ENCODE measurements around the gene PSMG4. TPM values are rescaled to one million over a fixed set of nuclear protein-coding genes. Genes with fewer than 3 reads are reported as not detected.

The PSMG4 gene
- total and polyA plus RNA-seq, 7 experiments from 2014 or later: 15.6 to 81.7 (median 42.5) TPM

DNA sequence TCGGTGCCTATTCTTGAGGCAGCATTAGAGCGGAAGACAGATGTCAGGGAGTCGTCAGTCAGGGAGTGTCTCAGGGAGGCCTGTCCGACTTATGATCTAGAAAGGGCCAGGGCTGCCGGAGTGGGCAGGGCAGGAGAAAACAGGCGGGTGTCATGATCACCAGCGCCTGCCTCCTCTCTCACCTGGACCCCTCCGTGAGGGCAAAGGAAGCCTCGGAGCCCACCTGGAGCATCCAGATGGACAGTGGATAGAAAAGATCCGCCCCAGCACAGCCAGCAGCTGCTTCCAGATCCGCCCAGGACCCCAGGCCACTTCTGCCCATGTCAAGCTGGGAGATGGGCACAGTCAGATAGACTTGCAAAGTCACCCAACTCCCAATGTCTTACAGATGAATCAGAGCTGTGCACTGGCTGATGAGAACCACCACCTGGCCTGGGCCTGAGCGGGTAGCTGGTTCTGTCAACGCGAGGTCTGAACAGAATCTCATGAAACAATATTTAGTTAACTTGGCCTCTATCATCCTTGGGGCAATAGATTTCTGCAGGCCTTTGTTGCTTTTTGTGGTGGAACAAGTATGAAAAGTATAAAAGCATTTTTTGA is 22.2 kb downstream of the PSMG4 start:
- H3K27me3 Mint-ChIP-seq: no peaks in the 10 kb centered on the region
- peak overlapping the region in 1 of 9 donors; percentile 19 for H3K27ac Mint-ChIP-seq
- no peak overlapping the region for H3K4me3 Mint-ChIP-seq
- no peak for ATAC-seq
- peaks cover 0 to 6% (median 4%) of the 10 kb centered on the region in 7 donors for H3K4me1 Mint-ChIP-seq
- no peaks in the 10 kb centered on the region for H3K9me3 ChIP-seq (ENCODE audit: control insufficient read depth in 2 of 3, low read length in 3 of 3)
- peaks cover 0 to 27% (median 0%) of the 10 kb centered on the region in 3 experiments for H3K36me3 ChIP-seq (ENCODE audit: control insufficient read depth in 2 of 3, insufficient read depth in 3 of 3, low read length in 3 of 3)
- no peak overlapping the region for H3K27ac ChIP-seq (ENCODE audit: low read depth, low read length)
- H3K36me3 Mint-ChIP-seq: peaks cover 0 to 3% (median 0%) of the 10 kb centered on the region in 5 donors
- CTCF ChIA-PET: interaction anchor here (1.2 to 4.6 kb wide), 4 partner anchors 173 to 698 kb away, joined by 3 to 67 read pairs (median 4); no protein-coding TSS in a partner anchor
- no peaks in the 10 kb centered on the region for H3K27me3 ChIP-seq (ENCODE audit: control insufficient read depth in 2 of 2, insufficient read depth in 2 of 2, low read length in 2 of 2)
- POLR2A ChIA-PET: interaction anchor here (0.9 to 1.1 kb wide), 2 partner anchors 176 to 179 kb away, joined by 3 read pairs; partner anchors contain the start of gene SLC22A23
- DNase-seq: no peak
- no peak overlapping the region for H3K4me3 ChIP-seq (ENCODE audit: low read length)
- peaks cover 0 to 3% (median 0%) of the 10 kb centered on the region in 11 donors for H3K9me3 Mint-ChIP-seq
- H3K4me1 ChIP-seq (ENCODE audit: control insufficient read depth in 2 of 2, insufficient read depth in 2 of 2, low read length in 2 of 2): peaks cover 0 to 5% of the 10 kb centered on the region in 2 donors
- intact Hi-C loops (cut with micrococcal nuclease): no loop called here

- no peak overlapping the region for H3K4me3 ChIP-seq (ENCODE audit: low read length)
- no peak overlapping the region for H3K4me3 Mint-ChIP-seq
- peaks cover 0 to 3% (median 0%) of the 10 kb centered on the region in 5 donors for H3K36me3 Mint-ChIP-seq
- no peak overlapping the region for H3K27ac ChIP-seq (ENCODE audit: low read depth, low read length)
- H3K36me3 ChIP-seq (ENCODE audit: control insufficient read depth in 2 of 3, insufficient read depth in 3 of 3, low read length in 3 of 3): peaks cover 0 to 33% (median 0%) of the 10 kb centered on the region in 3 experiments
- peaks cover 0 to 6% (median 4%) of the 10 kb centered on the region in 7 donors for H3K4me1 Mint-ChIP-seq
- peaks cover 0 to 2% (median 0%) of the 10 kb centered on the region in 11 donors for H3K9me3 Mint-ChIP-seq
- intact Hi-C loops (cut with micrococcal nuclease): no loop called here
- H3K9me3 ChIP-seq (ENCODE audit: control insufficient read depth in 2 of 3, low read length in 3 of 3): no peaks in the 10 kb centered on the region
- H3K27ac Mint-ChIP-seq: no peak overlapping the region
- CTCF ChIA-PET: interaction anchor here (0.8 to 4.6 kb wide), 7 partner anchors 8 to 697 kb away, joined by 3 to 67 read pairs (median 4); no protein-coding TSS in a partner anchor
- H3K27me3 Mint-ChIP-seq: no peaks in the 10 kb centered on the region
- POLR2A ChIA-PET: interaction anchor here (0.9 to 1.1 kb wide), 2 partner anchors 175 to 178 kb away, joined by 3 read pairs; partner anchors contain the start of gene SLC22A23
- H3K4me1 ChIP-seq (ENCODE audit: control insufficient read depth in 2 of 2, insufficient read depth in 2 of 2, low read length in 2 of 2): peaks cover 0 to 5% of the 10 kb centered on the region in 2 donors
- no peak for ATAC-seq
- no peak for DNase-seq
- H3K27me3 ChIP-seq (ENCODE audit: control insufficient read depth in 2 of 2, insufficient read depth in 2 of 2, low read length in 2 of 2): no peaks in the 10 kb centered on the region
Measured at GRCh38 chr6:3281631-3282475, 23.1 kb downstream of the PSMG4 start.

GRCh38 chr6:3282476-3283236 is 23.9 kb downstream of the PSMG4 start:
- H3K4me3 Mint-ChIP-seq: no peak overlapping the region
- Histone ChIP-seq H3K4me3 (ENCODE audit: low read length) (no peak overlapping the region), H3K4me1 (ENCODE audit: control insufficient read depth in 2 of 2, insufficient read depth in 2 of 2, low read length in 2 of 2) (peaks cover 0 to 5% of the 10 kb centered on the region in 2 donors), H3K27ac (ENCODE audit: low read depth, low read length) (no peak overlapping the region), H3K36me3 (ENCODE audit: control insufficient read depth in 2 of 3, insufficient read depth in 3 of 3, low read length in 3 of 3) (peaks cover 0 to 33% (median 0%) of the 10 kb centered on the region in 3 experiments), H3K27me3 (ENCODE audit: control insufficient read depth in 2 of 2, insufficient read depth in 2 of 2, low read length in 2 of 2) (no peaks in the 10 kb centered on the region), H3K9me3 (ENCODE audit: control insufficient read depth in 2 of 3, low read length in 3 of 3) (no peaks in the 10 kb centered on the region)
- no peaks in the 10 kb centered on the region for H3K27me3 Mint-ChIP-seq
- peaks cover 0 to 6% (median 4%) of the 10 kb centered on the region in 7 donors for H3K4me1 Mint-ChIP-seq
- POLR2A ChIA-PET: interaction anchor here (1.1 kb wide), 1 partner anchor 174 kb away, joined by 3 read pairs; the partner anchor contains the start of gene SLC22A23
- peaks cover 0 to 3% (median 0%) of the 10 kb centered on the region in 5 donors for H3K36me3 Mint-ChIP-seq
- ATAC-seq (no peak), DNase-seq (no peak)
- H3K27ac Mint-ChIP-seq: no peak overlapping the region
- CTCF ChIA-PET: interaction anchor here (1.1 to 4.6 kb wide), 3 partner anchors 7 to 451 kb away, joined by 3 to 67 read pairs (median 4); no protein-coding TSS in a partner anchor
- intact Hi-C loops (cut with micrococcal nuclease): no loop called here
- H3K9me3 Mint-ChIP-seq: peaks cover 0 to 2% (median 0%) of the 10 kb centered on the region in 11 donors

DNA sequence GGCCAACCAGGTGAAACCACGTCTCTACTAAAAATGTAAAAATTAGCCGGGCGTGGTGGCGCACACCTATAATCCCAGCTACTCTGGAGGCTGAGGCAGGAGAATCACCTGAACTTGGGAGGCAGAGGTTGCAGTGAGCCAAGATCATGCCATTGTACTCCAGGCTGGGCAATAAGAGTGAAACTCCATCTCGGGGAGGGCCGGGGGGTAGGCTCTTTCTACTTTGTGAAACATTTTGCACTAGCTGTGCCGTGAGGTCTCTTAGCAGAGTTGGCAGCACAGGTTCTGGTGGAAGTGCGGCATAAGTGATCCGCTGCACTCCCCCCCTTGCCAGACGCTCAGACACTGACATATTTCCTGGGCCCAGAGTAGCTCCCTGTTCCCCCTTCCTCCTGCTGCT is 24.5 kb downstream of the PSMG4 start:
- POLR2A ChIA-PET: no interaction called here
- peaks cover 0 to 8% (median 0%) of the 10 kb centered on the region in 5 donors for H3K36me3 Mint-ChIP-seq
- peaks cover 0 to 5% of the 10 kb centered on the region in 2 donors for H3K4me1 ChIP-seq (ENCODE audit: control insufficient read depth in 2 of 2, insufficient read depth in 2 of 2, low read length in 2 of 2)
- peaks cover 0 to 33% (median 0%) of the 10 kb centered on the region in 3 experiments for H3K36me3 ChIP-seq (ENCODE audit: control insufficient read depth in 2 of 3, insufficient read depth in 3 of 3, low read length in 3 of 3)
- no peak overlapping the region for H3K27ac ChIP-seq (ENCODE audit: low read depth, low read length)
- H3K4me3 Mint-ChIP-seq: no peak overlapping the region
- no peak overlapping the region for H3K27ac Mint-ChIP-seq
- H3K4me3 ChIP-seq (ENCODE audit: low read length): no peak overlapping the region
- no peaks in the 10 kb centered on the region for H3K9me3 ChIP-seq (ENCODE audit: control insufficient read depth in 2 of 3, low read length in 3 of 3)
- CTCF ChIA-PET: interaction anchor here (4.6 kb wide), 1 partner anchor 450 kb away, joined by 67 read pairs; no protein-coding TSS in a partner anchor
- no peaks in the 10 kb centered on the region for H3K27me3 Mint-ChIP-seq
- intact Hi-C loops (cut with micrococcal nuclease): no loop called here
- H3K27me3 ChIP-seq (ENCODE audit: control insufficient read depth in 2 of 2, insufficient read depth in 2 of 2, low read length in 2 of 2): no peaks in the 10 kb centered on the region
- DNase-seq: no peak
- ATAC-seq: no peak
- peaks cover 0 to 6% (median 4%) of the 10 kb centered on the region in 7 donors for H3K4me1 Mint-ChIP-seq
- peaks cover 0 to 2% (median 0%) of the 10 kb centered on the region in 11 donors for H3K9me3 Mint-ChIP-seq

DNA sequence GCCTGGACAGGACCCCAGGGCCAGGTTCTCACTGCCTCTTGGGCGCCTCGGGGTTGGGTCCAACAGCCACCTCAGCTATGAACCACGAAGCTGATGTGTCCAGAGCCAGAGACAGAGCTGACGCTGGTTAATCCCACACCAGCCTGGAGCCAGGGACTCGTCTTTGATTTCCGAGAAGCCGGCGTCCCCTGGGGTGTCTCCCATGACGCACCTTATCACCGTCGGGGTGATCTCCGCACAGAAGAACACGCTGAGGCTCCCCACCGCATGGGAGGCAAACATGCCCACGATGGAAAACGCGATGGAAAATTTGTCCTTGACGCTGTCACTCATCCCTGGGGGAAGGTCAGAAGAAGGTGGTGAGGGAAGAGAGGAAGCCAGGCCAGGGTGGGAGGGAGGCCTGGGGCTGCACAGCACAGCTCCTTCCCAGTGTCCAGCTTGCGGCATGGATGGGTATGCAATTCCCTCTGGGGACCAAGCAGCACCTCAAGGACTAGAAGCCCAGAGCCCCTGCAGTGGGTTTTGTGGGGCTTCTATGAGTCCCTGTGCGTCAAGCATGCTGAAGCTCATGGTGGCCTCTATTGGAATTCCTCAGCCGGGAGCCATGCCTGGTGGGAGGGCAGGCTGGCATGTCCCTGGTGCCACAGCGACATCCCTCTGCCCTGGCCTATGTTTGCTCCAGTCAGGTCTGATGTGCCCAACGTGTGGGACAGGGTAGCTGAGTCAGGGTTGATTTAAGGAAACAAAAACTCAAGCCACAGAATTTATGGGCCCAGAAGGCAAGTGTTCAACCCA is 25.1 kb downstream of the PSMG4 start:
- ATAC-seq (no peak), DNase-seq (no peak)
- H3K9me3 ChIP-seq (ENCODE audit: control insufficient read depth in 2 of 3, low read length in 3 of 3): no peaks in the 10 kb centered on the region
- peak overlapping the region in 1 of 9 donors; percentile 43 for H3K27ac Mint-ChIP-seq
- peaks cover 0 to 5% of the 10 kb centered on the region in 2 donors for H3K4me1 ChIP-seq (ENCODE audit: control insufficient read depth in 2 of 2, insufficient read depth in 2 of 2, low read length in 2 of 2)
- no peak overlapping the region for H3K27ac ChIP-seq (ENCODE audit: low read depth, low read length)
- H3K4me3 Mint-ChIP-seq: no peak overlapping the region
- no peaks in the 10 kb centered on the region for H3K27me3 Mint-ChIP-seq
- peaks cover 0 to 2% (median 0%) of the 10 kb centered on the region in 11 donors for H3K9me3 Mint-ChIP-seq
- H3K36me3 ChIP-seq (ENCODE audit: control insufficient read depth in 2 of 3, insufficient read depth in 3 of 3, low read length in 3 of 3): peaks cover 0 to 34% (median 0%) of the 10 kb centered on the region in 3 experiments
- ChIA-PET CTCF (interaction anchor here (4.6 kb wide), 1 partner anchor 450 kb away, joined by 67 read pairs; no protein-coding TSS in a partner anchor), POLR2A (no interaction called here)
- no peak overlapping the region for H3K4me3 ChIP-seq (ENCODE audit: low read length)
- H3K36me3 Mint-ChIP-seq: peaks cover 0 to 10% (median 0%) of the 10 kb centered on the region in 5 donors
- H3K4me1 Mint-ChIP-seq: peaks cover 0 to 6% (median 4%) of the 10 kb centered on the region in 7 donors
- intact Hi-C loops (cut with micrococcal nuclease): no loop called here
- H3K27me3 ChIP-seq (ENCODE audit: control insufficient read depth in 2 of 2, insufficient read depth in 2 of 2, low read length in 2 of 2): no peaks in the 10 kb centered on the region

Data from naive thymus-derived CD4-positive, alpha-beta T cell (primary cell).